Cardiac muscle cell (in vitro differentiated cells and primary cell): ENCODE results near the gene DMRTA1. TPM values are rescaled to one million over a fixed set of nuclear protein-coding genes. Genes with fewer than 3 reads are reported as not detected.

Source experiments
- DNase-seq, 2 donors: peaks; one replicate each; pipeline versions ENCODE4 v3.0.0 to v3.0.0-alpha.2; 2010 to 2017; ENCODE audit warnings: low read depth in 1 of 2, low spot score in 1 of 2
- H3K27ac ChIP-seq: fragments of 200-600 bp; sonication (generic); 2 replicates; pipeline ENCODE4 v1.5.1; 2016
- H3K27me3 ChIP-seq: fragments of 200-600 bp; sonication (generic); 2 replicates; pipeline ENCODE4 v1.6.0; 2016; ENCODE audit warnings: control low read depth
- H3K36me3 ChIP-seq: fragments of 200-600 bp; sonication (generic); 2 replicates; pipeline ENCODE4 v1.5.1; 2016; ENCODE audit warnings: control low read depth
- H3K4me1 ChIP-seq: fragments of 200-600 bp; sonication (generic); 2 replicates; pipeline ENCODE4 v1.8.1; 2017; ENCODE audit warnings: low read depth, mild to moderate bottlenecking, mixed run types
- H3K4me3 ChIP-seq: fragments of 200-600 bp; sonication (generic); 2 replicates; pipeline ENCODE4 v1.5.1; 2016; ENCODE audit warnings: mild to moderate bottlenecking
- H3K9me3 ChIP-seq: fragments of 200-600 bp; sonication (generic); 2 replicates; pipeline ENCODE4 v1.5.1; 2017; ENCODE audit warnings: low read depth, mild to moderate bottlenecking, control low read depth
- polyA plus RNA-seq: library from polyadenylated mRNA; unstranded; fragments of >200 nt; fragmentation: Nextera tagmentation; extraction: Ambion mirVana; gene quantifications from 2 replicates; pipeline ENCODE4 v1.2.1, GENCODE V29; 2016
- total RNA-seq: library from RNA; depleted of rRNA; stranded (reverse); fragments of >200 nt; gene quantifications from 2 replicates; pipeline ENCODE4 v1.2.3, GENCODE V29; 2016
- TF ChIP-seq, protein P1 (sequence below): IDR thresholded peaks from 2 replicates; pipeline ENCODE4 v1.5.1; 2012; ENCODE audit warnings: low read depth, mild to moderate bottlenecking, low read length

Gene DMRTA1
- total RNA-seq (3.8 and 4.8 TPM in 2 replicates), polyA plus RNA-seq (2.8 and 3.0 TPM in 2 replicates)

GRCh38 chr9:22446589-22446949 is at the start of gene DMRTA1:
Gene DMRTA1 (plus strand): TSS chr9:22446824. CDS start chr9:22447066, 242 bp downstream.
- H3K9me3 ChIP-seq: no peaks in the 10 kb centered on the region
- peaks cover 12% of the 10 kb centered on the region for H3K4me1 ChIP-seq
- TF ChIP-seq, protein P1, sequence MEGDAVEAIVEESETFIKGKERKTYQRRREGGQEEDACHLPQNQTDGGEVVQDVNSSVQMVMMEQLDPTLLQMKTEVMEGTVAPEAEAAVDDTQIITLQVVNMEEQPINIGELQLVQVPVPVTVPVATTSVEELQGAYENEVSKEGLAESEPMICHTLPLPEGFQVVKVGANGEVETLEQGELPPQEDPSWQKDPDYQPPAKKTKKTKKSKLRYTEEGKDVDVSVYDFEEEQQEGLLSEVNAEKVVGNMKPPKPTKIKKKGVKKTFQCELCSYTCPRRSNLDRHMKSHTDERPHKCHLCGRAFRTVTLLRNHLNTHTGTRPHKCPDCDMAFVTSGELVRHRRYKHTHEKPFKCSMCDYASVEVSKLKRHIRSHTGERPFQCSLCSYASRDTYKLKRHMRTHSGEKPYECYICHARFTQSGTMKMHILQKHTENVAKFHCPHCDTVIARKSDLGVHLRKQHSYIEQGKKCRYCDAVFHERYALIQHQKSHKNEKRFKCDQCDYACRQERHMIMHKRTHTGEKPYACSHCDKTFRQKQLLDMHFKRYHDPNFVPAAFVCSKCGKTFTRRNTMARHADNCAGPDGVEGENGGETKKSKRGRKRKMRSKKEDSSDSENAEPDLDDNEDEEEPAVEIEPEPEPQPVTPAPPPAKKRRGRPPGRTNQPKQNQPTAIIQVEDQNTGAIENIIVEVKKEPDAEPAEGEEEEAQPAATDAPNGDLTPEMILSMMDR: no peak
- peak within 1 kb of the TSS; percentile 89 for H3K27ac ChIP-seq
- H3K27me3 ChIP-seq: no peaks in the 10 kb centered on the region
- H3K4me3 ChIP-seq: peak within 1 kb of the TSS; percentile 66
- peak; percentile 69 to 93 for DNase-seq
- H3K36me3 ChIP-seq: no peaks in the 10 kb centered on the region

GRCh38 chr9:22401671-22402070 is 45.0 kb upstream of the DMRTA1 start:
- Histone ChIP-seq H3K27me3 (no peaks in the 10 kb centered on the region), H3K27ac (no peak overlapping the region), H3K4me3 (no peak overlapping the region), H3K9me3 (no peaks in the 10 kb centered on the region), H3K4me1 (no peaks in the 10 kb centered on the region), H3K36me3 (no peaks in the 10 kb centered on the region)
- TF ChIP-seq, protein P1: no peak
- DNase-seq: no peak

DNA sequence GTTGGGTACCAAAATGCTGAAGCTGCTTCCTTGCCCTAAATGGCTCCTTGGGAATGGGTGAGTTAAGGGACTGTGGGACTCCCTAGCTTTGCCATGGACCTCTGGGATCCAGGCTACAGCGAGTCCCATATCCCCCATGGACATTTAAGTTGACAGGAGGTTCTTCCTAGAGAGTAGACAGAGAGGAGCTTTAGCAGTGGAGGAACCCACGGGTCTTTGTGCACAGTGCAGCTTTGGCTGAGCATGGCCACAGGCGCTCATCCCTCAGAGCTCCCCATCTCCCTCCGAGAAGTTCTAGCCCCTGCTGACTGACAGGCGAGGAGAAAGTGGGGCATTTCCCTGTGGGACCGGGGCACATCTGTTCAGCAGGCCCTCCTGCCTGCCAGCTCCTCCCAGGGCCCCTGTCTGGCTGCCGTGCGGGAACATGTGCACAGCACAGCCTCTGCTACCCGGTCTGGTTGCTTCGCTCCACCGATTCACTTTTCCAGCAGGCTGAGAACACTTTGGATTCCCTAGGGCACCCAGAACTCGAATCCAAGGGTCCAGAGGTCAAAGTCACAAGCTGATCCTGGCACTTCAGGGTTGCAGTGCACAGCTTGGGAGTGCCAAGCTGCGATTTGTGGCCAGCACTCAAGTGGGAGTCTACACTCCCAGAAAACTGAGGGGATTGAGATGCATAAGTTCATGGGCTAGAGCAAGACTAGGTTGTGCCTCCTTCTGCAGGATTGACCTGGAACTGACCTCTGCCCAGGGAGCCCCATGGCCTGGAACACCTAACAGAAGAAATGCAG is 40.6 kb upstream of the DMRTA1 start:
- Histone ChIP-seq H3K36me3 (no peaks in the 10 kb centered on the region), H3K4me1 (no peaks in the 10 kb centered on the region), H3K4me3 (no peak overlapping the region), H3K27ac (no peak overlapping the region), H3K27me3 (no peaks in the 10 kb centered on the region), H3K9me3 (no peaks in the 10 kb centered on the region)
- no peak for DNase-seq
- TF ChIP-seq, protein P1: no peak

DNA sequence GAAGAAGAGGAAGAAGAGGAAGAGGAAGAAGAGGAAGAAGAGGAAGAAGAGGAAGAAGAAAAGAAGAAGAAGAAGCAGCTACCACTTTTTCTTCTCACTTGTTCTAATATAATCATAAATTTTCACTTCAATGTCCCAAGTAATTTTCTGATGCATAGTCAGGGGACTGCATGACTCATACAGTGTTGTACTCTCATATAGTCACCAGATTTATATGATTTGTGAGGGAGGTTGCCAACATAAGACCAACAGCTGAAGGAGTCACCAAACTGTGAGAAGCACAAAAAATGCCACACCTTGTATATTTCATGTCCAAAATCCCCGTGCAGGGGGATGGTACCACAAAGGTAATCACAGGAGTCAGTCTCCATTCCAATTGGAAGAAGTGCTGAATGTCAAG is 32.7 kb upstream of the DMRTA1 start:
- DNase-seq: no peak
- Histone ChIP-seq H3K27ac (no peak overlapping the region), H3K36me3 (no peaks in the 10 kb centered on the region), H3K27me3 (no peaks in the 10 kb centered on the region), H3K9me3 (no peaks in the 10 kb centered on the region), H3K4me1 (peaks cover 12% of the 10 kb centered on the region), H3K4me3 (no peak overlapping the region)
- TF ChIP-seq, protein P1: no peak

GRCh38 chr9:22415941-22416691 is 30.5 kb upstream of the DMRTA1 start:
- no peak for DNase-seq
- Histone ChIP-seq H3K27me3 (no peaks in the 10 kb centered on the region), H3K4me3 (no peak overlapping the region), H3K27ac (peak overlapping the region; percentile 32), H3K9me3 (no peaks in the 10 kb centered on the region), H3K36me3 (no peaks in the 10 kb centered on the region), H3K4me1 (peaks cover 12% of the 10 kb centered on the region)
- TF ChIP-seq, protein P1: no peak
